ENCODE measurements around the gene HOXA3. TPM values are rescaled to one million over a fixed set of nuclear protein-coding genes. Genes with fewer than 3 reads are reported as not detected.
A peak's percentile ranks its signal among the peaks of the same experiment; 100 is the strongest.

The HOXA3 gene
- total and polyA plus RNA-seq, 7 donors = 3.9 to 20.8 (median 10.3) TPM

GRCh38 chr7:27102581-27103442 is 49.6 kb downstream of the HOXA3 start, which contains the start of gene HOXA2:
Gene HOXA2 (minus strand): TSS chr7:27102683. CDS start chr7:27102500, 183 bp downstream.
- H3K4me1 ChIP-seq = peaks cover 0 to 57% (median 22%) of the 10 kb centered on the region in 4 donors
- intact Hi-C loops (cut with DNase I) = loop anchor here (5.0 kb wide), 1 partner anchor 64 kb away; the partner anchor contains the start of gene HOXA9
- no peaks in the 10 kb centered on the region for H3K27me3 ChIP-seq
- DNase-seq = peak; percentile 78
- H3K36me3 ChIP-seq = no peaks in the 10 kb centered on the region
- no peaks in the 10 kb centered on the region for H3K9me3 ChIP-seq
- peak within 1 kb of the TSS; percentile 34 to 53 (median 44) for H3K4me3 ChIP-seq
- peak within 1 kb of the TSS; percentile 93 to 99 (median 94) for H3K27ac ChIP-seq
- TF ChIP-seq POLR2AphosphoS5 (IDR thresholded peaks at IDR 0.05) (peak; percentile 31 to 71 (median 58)), CTCF (IDR thresholded peaks at IDR 0.05) (no peak), POLR2A (IDR thresholded peaks at IDR 0.05) (peak in 1 of 2 donors; percentile 15), EP300 (IDR thresholded peaks at IDR 0.05) (no peak)
- 13 to 15% methylated on average over 29 of the region's 29 CpGs for WGBS, 2 donors

- H3K4me1 ChIP-seq = peaks cover 0 to 64% (median 29%) of the 10 kb centered on the region in 4 donors
- H3K9me3 ChIP-seq = no peaks in the 10 kb centered on the region
- peak; percentile 74 for DNase-seq
- H3K36me3 ChIP-seq = no peaks in the 10 kb centered on the region
- WGBS, 2 donors = 12 to 14% methylated on average over 39 of the region's 39 CpGs
- H3K4me3 ChIP-seq = peak overlapping the region; percentile 34 to 53 (median 44)
- H3K27me3 ChIP-seq = no peaks in the 10 kb centered on the region
- intact Hi-C loops (cut with DNase I) = loop anchor here (5.0 kb wide), 1 partner anchor 65 kb away; the partner anchor contains the start of gene HOXA9
- TF ChIP-seq POLR2AphosphoS5 (IDR thresholded peaks at IDR 0.05) (peak in 1 of 4 donors; percentile 1), POLR2A (IDR thresholded peaks at IDR 0.05) (no peak)
- H3K27ac ChIP-seq = peak overlapping the region; percentile 93 to 99 (median 94)
These were observed 50.3 kb downstream of the HOXA3 start for GRCh38 chr7:27101957-27102580.

DNA sequence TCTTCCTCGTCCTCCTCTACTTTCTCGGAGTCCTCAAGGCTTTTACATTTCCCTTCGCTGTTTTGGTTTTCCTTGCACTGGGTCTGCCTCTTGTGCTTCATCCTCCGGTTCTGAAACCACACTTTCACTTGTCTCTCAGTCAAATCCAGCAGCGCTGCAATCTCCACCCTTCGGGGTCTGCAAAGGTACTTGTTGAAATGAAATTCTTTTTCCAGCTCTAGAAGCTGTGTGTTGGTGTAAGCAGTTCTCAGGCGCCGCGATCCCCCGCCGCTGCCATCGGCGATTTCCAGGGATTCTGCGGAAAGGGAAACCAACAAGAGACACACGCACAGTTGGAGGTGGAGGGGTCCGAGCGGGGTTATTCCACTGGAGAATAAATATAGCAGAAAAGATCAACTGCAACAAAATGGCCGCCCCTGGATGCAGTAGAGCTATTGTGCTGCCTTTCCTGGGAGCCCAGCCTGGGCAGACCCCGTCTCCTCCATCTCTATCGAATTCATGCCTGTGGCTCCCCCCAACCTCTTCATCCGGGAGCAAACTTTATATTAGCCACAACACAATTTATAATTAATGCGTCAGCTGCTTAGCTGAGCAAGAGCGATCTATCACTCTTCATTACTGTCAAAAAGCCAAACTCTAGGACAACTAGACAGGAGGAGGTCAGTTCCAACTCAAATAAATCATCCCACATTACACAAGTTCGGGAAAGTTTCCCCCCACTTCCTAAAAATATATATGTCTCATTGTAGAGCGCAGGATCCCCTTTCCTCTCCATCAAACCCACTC is 51.0 kb downstream of the HOXA3 start:
- Histone ChIP-seq H3K4me1 (peaks cover 0 to 63% (median 32%) of the 10 kb centered on the region in 4 donors), H3K36me3 (no peaks in the 10 kb centered on the region), H3K27me3 (no peaks in the 10 kb centered on the region), H3K9me3 (no peaks in the 10 kb centered on the region), H3K27ac (peak overlapping the region; percentile 93 to 99 (median 94)), H3K4me3 (peak overlapping the region; percentile 34 to 53 (median 44))
- TF ChIP-seq POLR2A (IDR thresholded peaks at IDR 0.05) (no peak), EP300 (IDR thresholded peaks at IDR 0.05) (no peak), POLR2AphosphoS5 (IDR thresholded peaks at IDR 0.05) (peak; percentile 1 to 40 (median 35))
- WGBS, 2 donors = 22 to 55% methylated on average over 25 of the region's 25 CpGs
- intact Hi-C loops (cut with DNase I) = loop anchor here (5.0 kb wide), 1 partner anchor 66 kb away; the partner anchor contains the start of gene HOXA9
- peak; percentile 78 for DNase-seq

- no peaks in the 10 kb centered on the region for H3K27me3 ChIP-seq
- intact Hi-C loops (cut with DNase I) = loop anchor here (5.0 kb wide), 1 partner anchor 67 kb away; the partner anchor contains the start of gene HOXA9
- WGBS, 2 donors = 19 to 61% methylated on average over 8 of the region's 8 CpGs
- no peaks in the 10 kb centered on the region for H3K9me3 ChIP-seq
- peak overlapping the region; percentile 93 to 99 (median 94) for H3K27ac ChIP-seq
- no peak for DNase-seq
- no peaks in the 10 kb centered on the region for H3K36me3 ChIP-seq
- peaks cover 0 to 56% (median 30%) of the 10 kb centered on the region in 4 donors for H3K4me1 ChIP-seq
- TF ChIP-seq POLR2AphosphoS5 (IDR thresholded peaks at IDR 0.05) (peak in 2 of 4 donors; percentile 9 to 27), CTCF (IDR thresholded peaks at IDR 0.05) (no peak)
- peak overlapping the region; percentile 34 to 53 (median 44) for H3K4me3 ChIP-seq
These were observed 51.7 kb downstream of the HOXA3 start for GRCh38 chr7:27100694-27101170.
